ENCODE data around the gene MAD1L1. TPM values are rescaled to one million over a fixed set of nuclear protein-coding genes. Genes with fewer than 3 reads are reported as not detected.

MAD1L1 gene
- total RNA-seq, 2 donors from 2014 or later = 59.1 to 61.4 TPM

GRCh38 chr7:2220954-2221353 is 11.8 kb downstream of the MAD1L1 start:
- H3K27ac ChIP-seq (ENCODE audit: low read depth, low read length) = no peak overlapping the region
- no peak overlapping the region for H3K4me3 Mint-ChIP-seq
- 89 to 99% methylated on average over 9 to 17 of the region's 17 CpGs for WGBS, 2 experiments (ENCODE audit: insufficient coverage in 1 of 2, insufficient read length in 1 of 2)
- H3K27ac Mint-ChIP-seq = no peak overlapping the region
- no peaks in the 10 kb centered on the region for H3K4me1 ChIP-seq (ENCODE audit: control insufficient read depth, insufficient read depth, low read length)
- H3K9me3 ChIP-seq (ENCODE audit: control insufficient read depth, low read length) = no peaks in the 10 kb centered on the region
- H3K27me3 Mint-ChIP-seq (ENCODE audit: insufficient read depth) = no peaks in the 10 kb centered on the region
- DNase-seq = no peak
- no peak overlapping the region for H3K4me3 ChIP-seq (ENCODE audit: low read length)
- H3K9ac ChIP-seq (ENCODE audit: extremely low read depth, low read length, poor library complexity, severe bottlenecking) = no peak overlapping the region
- H3K9me3 Mint-ChIP-seq = no peaks in the 10 kb centered on the region
- H3K4me1 Mint-ChIP-seq = peaks cover 5% of the 10 kb centered on the region
- H3K36me3 ChIP-seq (ENCODE audit: control insufficient read depth, insufficient read depth, low read length) = peaks cover 58% of the 10 kb centered on the region
- H3K27me3 ChIP-seq (ENCODE audit: control insufficient read depth, insufficient read depth, low read length, poor library complexity, severe bottlenecking) = no peaks in the 10 kb centered on the region
- TF ChIP-seq CTCF (conservative IDR thresholded peaks at IDR 0.05) = no peak
- peaks cover 65% of the 10 kb centered on the region for H3K36me3 Mint-ChIP-seq (ENCODE audit: low read depth)

GRCh38 chr7:2220506-2220905 is 12.2 kb downstream of the MAD1L1 start:
- H3K27me3 ChIP-seq (ENCODE audit: control insufficient read depth, insufficient read depth, low read length, poor library complexity, severe bottlenecking) = no peaks in the 10 kb centered on the region
- no peaks in the 10 kb centered on the region for H3K9me3 ChIP-seq (ENCODE audit: control insufficient read depth, low read length)
- Mint-ChIP-seq H3K4me3 (no peak overlapping the region), H3K4me1 (peaks cover 5% of the 10 kb centered on the region), H3K27ac (no peak overlapping the region), H3K36me3 (ENCODE audit: low read depth) (peaks cover 65% of the 10 kb centered on the region), H3K9me3 (no peaks in the 10 kb centered on the region), H3K27me3 (ENCODE audit: insufficient read depth) (no peaks in the 10 kb centered on the region)
- peaks cover 58% of the 10 kb centered on the region for H3K36me3 ChIP-seq (ENCODE audit: control insufficient read depth, insufficient read depth, low read length)
- no peak for TF ChIP-seq CTCF (conservative IDR thresholded peaks at IDR 0.05)
- no peak overlapping the region for H3K9ac ChIP-seq (ENCODE audit: extremely low read depth, low read length, poor library complexity, severe bottlenecking)
- no peak for DNase-seq
- H3K27ac ChIP-seq (ENCODE audit: low read depth, low read length) = no peak overlapping the region
- WGBS, 2 experiments (ENCODE audit: insufficient coverage in 1 of 2, insufficient read length in 1 of 2) = 94 to 95% methylated on average over 13 to 16 of the region's 16 CpGs
- no peak overlapping the region for H3K4me3 ChIP-seq (ENCODE audit: low read length)
- no peaks in the 10 kb centered on the region for H3K4me1 ChIP-seq (ENCODE audit: control insufficient read depth, insufficient read depth, low read length)

- peaks cover 57% of the 10 kb centered on the region for H3K36me3 ChIP-seq (ENCODE audit: control insufficient read depth, insufficient read depth, low read length)
- DNase-seq = no peak
- no peaks in the 10 kb centered on the region for H3K4me1 ChIP-seq (ENCODE audit: control insufficient read depth, insufficient read depth, low read length)
- Mint-ChIP-seq H3K9me3 (no peaks in the 10 kb centered on the region), H3K4me3 (no peak overlapping the region), H3K4me1 (peaks cover 5% of the 10 kb centered on the region), H3K27ac (no peak overlapping the region), H3K27me3 (ENCODE audit: insufficient read depth) (no peaks in the 10 kb centered on the region), H3K36me3 (ENCODE audit: low read depth) (peaks cover 65% of the 10 kb centered on the region)
- H3K9ac ChIP-seq (ENCODE audit: extremely low read depth, low read length, poor library complexity, severe bottlenecking) = no peak overlapping the region
- TF ChIP-seq CTCF (conservative IDR thresholded peaks at IDR 0.05) = no peak
- WGBS, 2 experiments (ENCODE audit: insufficient coverage in 1 of 2, insufficient read length in 1 of 2) = 95 to 97% methylated on average over 12 to 19 of the region's 19 CpGs
- H3K27ac ChIP-seq (ENCODE audit: low read depth, low read length) = no peak overlapping the region
- no peak overlapping the region for H3K4me3 ChIP-seq (ENCODE audit: low read length)
- no peaks in the 10 kb centered on the region for H3K27me3 ChIP-seq (ENCODE audit: control insufficient read depth, insufficient read depth, low read length, poor library complexity, severe bottlenecking)
- no peaks in the 10 kb centered on the region for H3K9me3 ChIP-seq (ENCODE audit: control insufficient read depth, low read length)
Measured at GRCh38 chr7:2220030-2220429, 12.7 kb downstream of the MAD1L1 start.

Measured in endodermal cell (in vitro differentiated cells).